Astrocyte (in vitro differentiated cells and primary cell): Measurements from ENCODE around the gene ERVW-1. TPM values are rescaled to one million over a fixed set of nuclear protein-coding genes. Genes with fewer than 3 reads are reported as not detected.

ENCODE experiments used
- DNase-seq: peaks from one replicate; pipeline ENCODE4 v3.0.0-alpha.2; 2010; ENCODE audit warnings: low read depth
- FAIRE-seq: peaks from 2 replicates; lab custom pipeline; 2011; peaks lifted over from hg19 to GRCh38; lab: Jason Lieb, UNC
- H2AFZ ChIP-seq: 2 replicates; pipeline ENCODE4 v1.6.0; 2012; ENCODE audit warnings: low read depth, low read length, inconsistent platforms
- H3K27ac ChIP-seq: 2 replicates; pipeline ENCODE4 v1.5.1; 2011; ENCODE audit warnings: low read depth, low read length, inconsistent platforms
- H3K27me3 ChIP-seq: 2 replicates; pipeline ENCODE4 v1.6.0; 2011; ENCODE audit warnings: low read length, inconsistent platforms; ENCODE audit not compliant: insufficient read depth
- H3K36me3 ChIP-seq: 2 replicates; pipeline ENCODE4 v1.5.1; 2011; ENCODE audit warnings: low read length, inconsistent platforms; ENCODE audit not compliant: insufficient read depth
- H3K4me1 ChIP-seq: 2 replicates; pipeline ENCODE4 v1.5.1; 2011; ENCODE audit warnings: low read length, inconsistent platforms; ENCODE audit not compliant: insufficient read depth
- H3K4me2 ChIP-seq: 2 replicates; pipeline ENCODE4 v1.6.0; 2012; ENCODE audit warnings: low read length, inconsistent platforms
- H3K4me3 ChIP-seq: 2 replicates; pipeline ENCODE4 v1.5.1; 2011; ENCODE audit warnings: low read depth, mild to moderate bottlenecking, low read length, inconsistent platforms; ENCODE audit not compliant: insufficient read depth
- H3K79me2 ChIP-seq: 2 replicates; pipeline ENCODE4 v1.6.0; 2012; ENCODE audit warnings: mild to moderate bottlenecking, low read length, inconsistent platforms; ENCODE audit not compliant: insufficient read depth
- H3K9ac ChIP-seq: 2 replicates; pipeline ENCODE4 v1.6.0; 2012; ENCODE audit warnings: mild to moderate bottlenecking, low read length, inconsistent platforms
- H3K9me3 ChIP-seq: 2 replicates; pipeline ENCODE4 v1.5.1; 2012; ENCODE audit warnings: low read depth, mild to moderate bottlenecking, low read length, inconsistent platforms; ENCODE audit not compliant: insufficient read depth
- H4K20me1 ChIP-seq: 2 replicates; pipeline ENCODE4 v1.6.0; 2012; ENCODE audit warnings: low read length, inconsistent platforms; ENCODE audit not compliant: insufficient read depth
- H3K27ac Mint-ChIP-seq: one replicate; pipeline ENCODE4 v1.8.0; 2021; ENCODE audit warnings: mild to moderate bottlenecking, mixed read lengths; ENCODE audit not compliant: unreplicated experiment
- H3K27me3 Mint-ChIP-seq: one replicate; pipeline ENCODE4 v1.8.0; 2021; ENCODE audit warnings: low read depth, mixed read lengths; ENCODE audit not compliant: unreplicated experiment
- H3K36me3 Mint-ChIP-seq: one replicate; pipeline ENCODE4 v1.8.0; 2021; ENCODE audit warnings: low read depth, mixed read lengths; ENCODE audit not compliant: unreplicated experiment
- H3K4me1 Mint-ChIP-seq: one replicate; pipeline ENCODE4 v1.8.0; 2021; ENCODE audit warnings: low read depth, mixed read lengths; ENCODE audit not compliant: unreplicated experiment
- H3K4me3 Mint-ChIP-seq: one replicate; pipeline ENCODE4 v1.8.0; 2021; ENCODE audit warnings: mild to moderate bottlenecking, moderate library complexity, mixed read lengths; ENCODE audit not compliant: unreplicated experiment
- H3K9me3 Mint-ChIP-seq: one replicate; pipeline ENCODE4 v1.8.0; 2021; ENCODE audit warnings: mild to moderate bottlenecking, mixed read lengths; ENCODE audit not compliant: unreplicated experiment
- EZH2 ChIP-seq: IDR thresholded peaks from 2 replicates; pipeline ENCODE4 v1.6.1; 2012; ENCODE audit warnings: mild to moderate bottlenecking, low read length, inconsistent platforms; ENCODE audit not compliant: insufficient read depth
- total RNA-seq: library from RNA; stranded (reverse); gene quantifications from 2 replicates; pipeline ENCODE4 v1.2.1, GENCODE V29; 2021
- TF ChIP-seq, protein P1 (sequence below): IDR thresholded peaks from 2 replicates; pipeline ENCODE4 v1.5.1; 2011; ENCODE audit warnings: low read depth, mild to moderate bottlenecking, inconsistent platforms, low read length, moderate library complexity; ENCODE audit not compliant: insufficient read depth

Gene ERVW-1
- total RNA-seq, 1 donor from 2014 or later = not detected

- no peak for DNase-seq
- H3K27ac ChIP-seq = no peak overlapping the region
- Mint-ChIP-seq H3K27ac (no peak overlapping the region), H3K4me1 (no peaks in the 10 kb centered on the region), H3K9me3 (no peaks in the 10 kb centered on the region), H3K4me3 (no peak overlapping the region), H3K27me3 (peaks cover 3% of the 10 kb centered on the region), H3K36me3 (no peaks in the 10 kb centered on the region)
- no peak overlapping the region for H3K4me2 ChIP-seq
- no peaks in the 10 kb centered on the region for H3K79me2 ChIP-seq
- H3K27me3 ChIP-seq = peaks cover 3% of the 10 kb centered on the region
- H3K36me3 ChIP-seq = no peaks in the 10 kb centered on the region
- H3K4me1 ChIP-seq = no peaks in the 10 kb centered on the region
- H3K4me3 ChIP-seq = no peak overlapping the region
- no peak for FAIRE-seq
- H4K20me1 ChIP-seq = no peaks in the 10 kb centered on the region
- no peaks in the 10 kb centered on the region for H3K9me3 ChIP-seq
- no peak overlapping the region for H3K9ac ChIP-seq
- H2AFZ ChIP-seq = no peak overlapping the region
- no peak for TF ChIP-seq EZH2
- TF ChIP-seq, protein P1, sequence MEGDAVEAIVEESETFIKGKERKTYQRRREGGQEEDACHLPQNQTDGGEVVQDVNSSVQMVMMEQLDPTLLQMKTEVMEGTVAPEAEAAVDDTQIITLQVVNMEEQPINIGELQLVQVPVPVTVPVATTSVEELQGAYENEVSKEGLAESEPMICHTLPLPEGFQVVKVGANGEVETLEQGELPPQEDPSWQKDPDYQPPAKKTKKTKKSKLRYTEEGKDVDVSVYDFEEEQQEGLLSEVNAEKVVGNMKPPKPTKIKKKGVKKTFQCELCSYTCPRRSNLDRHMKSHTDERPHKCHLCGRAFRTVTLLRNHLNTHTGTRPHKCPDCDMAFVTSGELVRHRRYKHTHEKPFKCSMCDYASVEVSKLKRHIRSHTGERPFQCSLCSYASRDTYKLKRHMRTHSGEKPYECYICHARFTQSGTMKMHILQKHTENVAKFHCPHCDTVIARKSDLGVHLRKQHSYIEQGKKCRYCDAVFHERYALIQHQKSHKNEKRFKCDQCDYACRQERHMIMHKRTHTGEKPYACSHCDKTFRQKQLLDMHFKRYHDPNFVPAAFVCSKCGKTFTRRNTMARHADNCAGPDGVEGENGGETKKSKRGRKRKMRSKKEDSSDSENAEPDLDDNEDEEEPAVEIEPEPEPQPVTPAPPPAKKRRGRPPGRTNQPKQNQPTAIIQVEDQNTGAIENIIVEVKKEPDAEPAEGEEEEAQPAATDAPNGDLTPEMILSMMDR = no peak
These were observed 45.3 kb downstream of the ERVW-1 start for GRCh38 chr7:92432299-92432946.

DNA sequence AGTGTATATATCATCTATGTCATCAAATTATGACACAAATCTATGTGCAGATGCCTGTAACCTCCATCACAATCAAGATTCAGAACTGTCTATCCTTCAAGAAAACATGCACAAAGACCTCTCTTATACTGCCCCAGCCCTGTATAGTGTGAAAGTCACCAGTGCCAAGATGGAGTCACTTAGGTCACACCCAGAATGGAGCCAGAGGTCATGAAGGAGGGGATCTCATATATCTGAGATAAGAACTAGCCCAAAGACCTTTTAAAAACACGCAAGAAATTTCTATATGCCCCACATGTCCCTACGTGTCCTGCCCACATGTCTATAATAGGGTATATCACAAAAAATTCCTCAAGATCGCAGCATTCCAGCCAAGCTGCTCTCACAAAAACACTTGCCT lies 50.6 kb downstream of the ERVW-1 start:
- Histone ChIP-seq H3K4me2 (no peak overlapping the region), H3K4me3 (no peak overlapping the region), H4K20me1 (no peaks in the 10 kb centered on the region), H2AFZ (no peak overlapping the region), H3K79me2 (no peaks in the 10 kb centered on the region), H3K27ac (no peak overlapping the region), H3K36me3 (no peaks in the 10 kb centered on the region), H3K9me3 (no peaks in the 10 kb centered on the region), H3K9ac (no peak overlapping the region), H3K27me3 (peaks cover 10% of the 10 kb centered on the region), H3K4me1 (no peaks in the 10 kb centered on the region)
- FAIRE-seq (no peak), DNase-seq (no peak)
- no peaks in the 10 kb centered on the region for H3K36me3 Mint-ChIP-seq
- no peak overlapping the region for H3K27ac Mint-ChIP-seq
- no peak overlapping the region for H3K4me3 Mint-ChIP-seq
- H3K9me3 Mint-ChIP-seq = no peaks in the 10 kb centered on the region
- TF ChIP-seq EZH2 = no peak
- TF ChIP-seq, protein P1 = no peak
- peaks cover 2% of the 10 kb centered on the region for H3K4me1 Mint-ChIP-seq
- H3K27me3 Mint-ChIP-seq = peaks cover 3% of the 10 kb centered on the region

DNA sequence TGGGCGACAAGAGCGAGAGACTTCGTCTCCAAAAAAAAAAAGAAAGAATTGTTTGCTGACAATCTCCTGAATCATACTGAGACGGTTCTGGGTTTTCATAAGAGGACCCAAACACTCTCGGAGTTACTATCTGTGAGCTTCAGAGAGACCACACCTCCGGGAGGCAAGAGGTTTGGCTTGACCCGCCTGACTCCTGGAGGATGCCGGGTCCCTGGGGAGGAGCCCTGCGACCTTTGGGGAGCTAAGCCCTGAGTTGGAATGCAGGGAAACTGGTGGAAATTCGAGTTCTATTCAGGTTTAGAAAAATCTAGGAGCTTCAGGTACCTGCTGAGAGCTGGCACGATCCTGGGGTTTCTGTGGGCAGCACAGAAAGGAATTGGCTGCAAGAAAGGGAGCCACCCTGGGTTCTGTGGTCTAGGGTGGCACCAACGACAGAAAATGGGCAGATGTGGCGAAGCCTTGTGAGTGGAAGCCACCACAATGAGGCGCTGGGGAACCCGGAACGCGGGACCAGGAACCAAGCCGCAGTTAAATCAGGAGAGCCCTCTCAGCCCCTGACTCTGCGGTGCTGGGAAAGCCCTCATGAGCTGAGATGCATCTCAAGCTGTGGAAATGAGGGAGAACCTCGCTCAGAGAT lies 52.3 kb downstream of the ERVW-1 start:
- Histone ChIP-seq H3K4me1 (no peaks in the 10 kb centered on the region), H3K27ac (no peak overlapping the region), H3K9me3 (no peaks in the 10 kb centered on the region), H3K4me2 (no peak overlapping the region), H3K9ac (no peak overlapping the region), H3K27me3 (peaks cover 7% of the 10 kb centered on the region), H2AFZ (peak overlapping the region; percentile 50), H3K79me2 (no peaks in the 10 kb centered on the region), H3K4me3 (no peak overlapping the region), H3K36me3 (no peaks in the 10 kb centered on the region), H4K20me1 (no peaks in the 10 kb centered on the region)
- H3K27me3 Mint-ChIP-seq = no peaks in the 10 kb centered on the region
- no peak overlapping the region for H3K4me3 Mint-ChIP-seq
- TF ChIP-seq EZH2 = no peak
- TF ChIP-seq, protein P1 = no peak
- DNase-seq (no peak), FAIRE-seq (no peak)
- no peaks in the 10 kb centered on the region for H3K36me3 Mint-ChIP-seq
- peaks cover 8% of the 10 kb centered on the region for H3K4me1 Mint-ChIP-seq
- H3K27ac Mint-ChIP-seq = no peak overlapping the region
- H3K9me3 Mint-ChIP-seq = no peaks in the 10 kb centered on the region
